ENCODE data around the gene CLHC1. TPM values are rescaled to one million over a fixed set of nuclear protein-coding genes. Genes with fewer than 3 reads are reported as not detected.
"Not testable (repeated sequence)": the region's sequence is repeated elsewhere in the genome, so short reads cannot be mapped to it uniquely, and the experiment has no call there.

CLHC1 gene
- 18.5 TPM for total RNA-seq

DNA sequence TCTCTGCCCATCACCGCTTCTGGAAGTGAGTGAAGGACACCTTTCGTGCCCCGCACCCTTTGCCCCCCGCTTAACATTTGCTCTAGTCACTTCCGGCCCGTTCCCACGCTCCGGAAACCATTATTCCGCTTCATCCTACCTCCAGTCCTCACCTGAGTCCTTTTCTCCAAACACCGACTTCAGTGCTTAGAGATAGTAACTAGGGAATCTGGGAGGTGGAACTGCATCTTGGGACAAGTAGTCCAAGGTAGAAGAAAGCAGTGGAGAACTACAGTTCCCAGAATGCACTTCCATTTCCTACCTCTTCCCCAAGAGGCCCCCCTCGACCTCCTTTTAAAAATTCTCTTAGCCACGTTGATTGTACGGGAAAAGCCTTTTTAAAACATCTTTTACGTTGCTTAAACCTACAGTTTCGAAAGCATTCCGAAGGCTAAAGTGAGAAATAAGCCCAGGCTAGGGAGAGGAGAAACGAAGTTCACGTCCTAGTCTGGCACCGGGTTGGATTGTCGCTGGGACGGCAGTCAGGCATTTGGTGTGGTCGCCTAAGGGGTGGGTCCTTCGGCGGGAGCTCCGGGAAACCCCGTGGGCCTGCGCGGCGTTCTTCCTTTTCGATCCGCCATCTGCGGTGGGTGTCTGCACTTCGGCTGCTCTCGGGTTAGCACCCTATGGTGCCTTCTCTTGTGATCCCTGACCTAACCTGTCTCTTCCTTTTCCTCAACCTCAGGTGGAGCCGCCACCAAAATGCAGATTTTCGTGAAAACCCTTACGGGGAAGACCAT lies at the start of gene CLHC1, which contains the start of gene RPS27A:
Gene CLHC1, minus strand, starts transcription at position 210 of the 779 bp plus-strand sequence. CDS start 9,882 bp downstream, outside the sequence.
Gene RPS27A, plus strand, starts transcription at position 605 of the 779 bp plus-strand sequence. Its CDS starts 137 bp downstream, at position 742.
- peak; percentile 97 for DNase-seq

DNA sequence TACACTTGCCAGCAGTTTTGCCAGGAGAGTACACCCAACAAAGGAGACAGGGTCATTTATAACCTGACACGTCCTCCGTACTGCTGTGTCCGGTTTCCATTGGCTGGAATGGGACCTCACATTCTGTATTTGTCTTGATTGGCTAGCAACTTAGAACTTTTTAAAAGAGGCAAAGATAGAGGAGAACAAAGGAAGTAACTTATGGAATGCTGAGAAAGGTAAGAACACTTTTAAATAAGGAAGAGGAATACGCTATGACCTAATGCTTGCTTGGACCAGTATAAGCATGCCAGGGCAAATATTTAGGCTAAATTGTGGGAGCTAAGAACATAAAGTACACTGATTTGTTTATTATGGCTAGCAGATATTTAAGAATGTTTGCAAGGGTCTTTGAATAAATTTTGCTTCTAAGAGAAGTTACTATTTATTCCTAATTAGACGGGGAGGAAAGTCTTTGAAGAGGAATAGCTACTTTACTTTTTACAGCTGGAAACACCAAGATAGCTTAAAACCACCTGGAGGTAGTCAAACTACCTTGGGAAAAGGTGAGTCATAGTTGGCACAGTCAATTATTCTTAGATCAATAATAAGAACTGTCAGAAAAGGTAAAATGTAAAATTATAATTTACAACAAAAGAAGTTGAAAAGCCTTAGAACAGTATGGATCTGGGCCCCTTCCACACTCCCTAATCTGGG lies 48.9 kb upstream of the CLHC1 start:
- not testable (repeated sequence) for DNase-seq

DNA sequence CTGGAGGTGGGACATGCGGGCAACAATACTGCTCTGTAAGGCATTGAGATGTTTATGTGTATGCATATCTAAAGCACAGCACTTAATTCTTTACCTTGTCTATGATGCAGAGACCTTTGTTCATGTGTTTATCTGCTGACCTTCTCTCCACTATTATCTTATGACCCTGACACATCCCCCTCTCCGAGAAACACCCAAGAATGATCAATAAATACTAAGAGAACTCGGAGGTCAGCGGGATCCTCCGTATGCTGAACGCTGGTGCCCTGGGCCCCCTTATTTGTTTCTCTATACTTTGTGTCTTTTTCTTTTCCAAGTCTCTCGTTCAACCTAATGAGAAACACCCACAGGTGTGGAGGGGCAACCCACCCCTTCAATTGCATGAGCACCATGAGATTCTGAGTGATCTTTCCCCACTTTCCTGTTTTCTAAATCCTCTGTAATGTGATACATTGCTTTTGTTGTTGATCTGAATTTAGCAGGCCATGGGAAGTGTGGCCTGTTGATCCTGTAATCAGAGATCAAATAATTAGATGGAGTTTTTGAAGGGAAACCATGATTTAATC lies 47.8 kb upstream of the CLHC1 start:
- not testable (repeated sequence) for DNase-seq

DNA sequence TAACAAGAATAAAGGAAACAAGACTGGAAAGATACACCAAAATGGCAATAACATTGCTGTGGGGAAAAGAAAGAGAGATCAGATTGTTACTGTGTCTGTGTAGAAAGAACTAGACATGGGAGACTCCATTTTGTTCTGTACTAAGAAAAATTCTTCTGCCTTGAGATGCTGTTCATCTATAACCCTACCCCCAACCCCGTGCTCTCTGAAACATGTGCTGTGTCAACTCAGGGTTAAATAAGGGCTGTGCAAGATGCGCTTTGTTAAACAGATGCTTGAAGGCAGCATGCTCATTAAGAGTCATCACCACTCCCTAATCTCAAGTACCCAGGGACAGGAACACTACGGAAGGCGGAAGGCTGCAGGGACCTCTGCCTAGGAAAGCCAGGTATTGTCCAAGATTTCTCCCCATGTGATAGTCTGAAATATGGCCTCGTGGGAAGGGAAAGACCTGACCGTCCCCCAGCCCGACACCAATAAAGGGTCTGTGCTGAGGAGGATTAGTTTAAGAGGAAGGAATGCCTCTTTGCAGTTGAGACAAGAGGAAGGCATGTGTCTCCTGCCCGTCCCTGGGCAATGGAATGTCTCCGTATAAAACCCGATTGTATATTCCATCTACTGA lies 47.2 kb upstream of the CLHC1 start:
- DNase-seq: not testable (repeated sequence)

DNA sequence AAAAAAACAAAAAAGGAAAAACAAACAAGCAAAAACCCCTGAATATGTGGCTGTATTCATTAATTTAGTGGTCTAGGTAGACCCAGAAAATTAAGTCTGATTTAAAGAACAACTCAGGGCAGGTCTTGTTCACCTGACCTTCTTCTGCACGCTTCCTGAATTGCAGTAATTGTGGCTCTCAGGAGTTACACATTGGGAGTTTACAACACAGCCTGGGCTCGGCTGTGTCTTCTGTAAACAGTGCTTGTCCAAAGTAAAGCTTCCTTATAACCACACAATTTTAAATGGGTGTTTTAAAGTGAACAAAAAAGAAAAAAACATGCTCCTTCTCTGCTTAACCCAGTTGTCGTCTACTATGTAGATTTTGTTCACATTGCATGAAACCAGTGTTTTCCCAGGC lies 45.2 kb upstream of the CLHC1 start:
- DNase-seq: no peak

DNA sequence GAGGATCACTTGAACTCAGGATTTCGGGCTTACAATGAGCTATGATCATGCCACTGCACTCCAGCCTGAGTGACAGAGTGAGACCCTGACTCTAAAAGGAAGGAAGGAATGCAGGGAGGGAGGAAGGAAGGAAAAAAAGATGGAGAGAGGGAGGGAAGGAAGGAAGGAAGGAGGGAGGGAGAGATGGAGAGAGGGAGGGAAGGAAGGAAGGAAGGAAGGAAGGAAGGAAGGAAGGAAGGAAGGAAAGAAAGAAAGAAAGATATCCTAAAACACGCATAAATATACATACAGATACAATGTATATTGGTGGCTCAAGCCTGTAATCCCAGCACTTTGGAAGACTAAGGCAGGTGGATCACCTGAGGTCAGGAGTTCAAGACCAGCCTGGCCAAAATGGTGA lies 42.3 kb upstream of the CLHC1 start:
- DNase-seq: not testable (repeated sequence)

DNA sequence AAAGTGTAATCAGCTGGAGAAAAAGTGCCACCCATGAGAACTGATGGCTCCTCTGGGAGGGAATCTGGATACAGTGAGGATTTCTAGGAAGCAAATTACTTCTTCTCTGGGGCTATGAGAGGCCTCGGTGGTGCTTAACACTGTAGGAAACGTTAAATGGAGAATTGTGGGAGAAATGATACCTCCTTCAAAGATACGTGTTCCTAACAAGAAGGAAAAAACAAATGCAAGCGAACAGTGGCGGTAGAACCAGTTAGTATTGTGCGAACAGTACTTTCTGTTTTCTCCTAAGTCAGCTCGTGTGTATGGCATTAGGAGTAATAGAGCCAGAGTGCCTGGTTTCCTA lies 37.5 kb upstream of the CLHC1 start:
- DNase-seq: peak; percentile 29

DNA sequence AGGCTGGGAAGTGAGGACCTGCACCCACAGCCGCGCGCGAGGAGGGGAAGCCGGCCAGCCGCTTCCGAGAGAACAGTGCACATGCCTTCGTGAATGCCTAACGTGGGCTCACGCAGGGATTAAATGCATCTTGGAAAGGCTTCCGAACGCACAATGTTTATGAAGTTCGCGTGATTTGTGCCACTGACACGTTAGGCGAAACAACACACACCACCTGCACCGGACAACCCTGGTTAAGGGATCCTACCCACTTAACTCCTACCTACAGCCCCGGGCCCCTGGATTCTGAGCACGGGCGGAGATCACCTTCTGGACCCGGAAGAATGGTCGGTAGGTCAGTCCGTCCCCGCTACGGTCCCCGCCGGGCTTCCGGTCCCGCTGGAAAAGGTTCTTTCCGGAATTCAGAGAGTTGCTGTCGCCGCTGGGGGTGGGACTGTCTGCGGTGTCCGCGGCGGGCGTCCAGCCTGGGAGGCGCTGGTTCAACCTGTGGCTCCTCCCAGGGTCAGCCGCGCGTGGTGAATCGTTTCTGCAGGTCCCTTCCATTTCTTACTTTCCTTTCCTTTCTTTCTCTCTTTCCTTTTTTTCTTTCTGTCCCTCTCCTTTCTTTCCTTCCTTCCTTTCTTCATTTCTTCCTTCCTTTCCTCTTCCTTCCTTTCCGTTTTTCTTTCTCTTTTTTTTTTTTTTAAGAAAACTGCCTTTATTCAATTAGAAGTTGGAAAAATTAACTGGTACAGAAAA lies 37.0 kb upstream of the CLHC1 start, which contains the start of gene MTIF2:
Gene MTIF2, minus strand, starts transcription at position 325 of the 738 bp plus-strand sequence. CDS start 5,373 bp downstream, outside the sequence.
- DNase-seq: peak; percentile 97

DNA sequence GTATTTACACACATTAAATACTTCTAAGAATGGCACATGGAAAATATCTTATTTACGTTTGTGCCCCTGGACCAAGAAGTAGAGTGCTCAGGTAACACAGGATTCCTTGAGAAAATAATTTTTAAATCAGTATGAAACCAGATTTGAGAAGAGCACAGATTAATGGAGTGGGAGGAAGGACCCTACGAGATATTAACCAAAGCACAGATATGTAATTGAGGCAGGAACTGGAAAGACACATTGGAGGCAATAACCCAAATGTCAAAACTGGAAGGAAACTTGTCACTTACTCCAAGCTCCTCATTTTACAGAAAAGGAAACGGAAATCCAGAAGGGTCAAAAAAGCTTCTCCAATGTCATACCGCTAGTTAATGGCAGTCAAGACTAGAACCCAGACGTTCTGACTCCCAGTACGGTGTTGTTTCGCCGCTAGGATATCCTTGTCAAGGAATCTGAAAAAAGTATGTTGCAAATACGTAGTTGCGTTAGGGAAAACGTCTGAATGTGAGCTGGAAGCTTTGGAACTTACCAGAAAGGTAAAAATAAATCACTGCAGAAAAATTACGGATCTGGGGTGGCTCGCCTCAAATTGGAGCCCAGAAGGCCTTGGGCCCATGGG lies 36.3 kb upstream of the CLHC1 start:
- no peak for DNase-seq

DNA sequence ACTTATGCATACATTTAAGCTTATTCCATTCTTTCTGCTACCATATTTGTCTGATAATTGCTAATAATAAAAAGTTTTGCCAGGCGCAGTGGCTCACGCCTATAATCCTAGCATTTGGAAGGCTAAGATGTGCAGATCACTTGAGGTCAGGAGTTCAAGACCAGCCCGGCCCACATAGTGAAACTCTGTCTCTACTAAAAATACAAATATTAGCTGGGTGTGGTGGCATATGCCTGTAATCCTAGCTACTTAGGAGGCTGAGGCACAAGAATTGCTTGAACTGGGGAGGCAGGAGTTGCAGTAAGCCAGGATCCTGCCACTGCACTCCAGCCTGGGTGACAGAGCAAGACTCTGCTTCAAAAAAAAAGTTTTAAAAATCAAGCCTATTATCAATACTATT lies 27.5 kb upstream of the CLHC1 start:
- DNase-seq: not testable (repeated sequence)

DNA sequence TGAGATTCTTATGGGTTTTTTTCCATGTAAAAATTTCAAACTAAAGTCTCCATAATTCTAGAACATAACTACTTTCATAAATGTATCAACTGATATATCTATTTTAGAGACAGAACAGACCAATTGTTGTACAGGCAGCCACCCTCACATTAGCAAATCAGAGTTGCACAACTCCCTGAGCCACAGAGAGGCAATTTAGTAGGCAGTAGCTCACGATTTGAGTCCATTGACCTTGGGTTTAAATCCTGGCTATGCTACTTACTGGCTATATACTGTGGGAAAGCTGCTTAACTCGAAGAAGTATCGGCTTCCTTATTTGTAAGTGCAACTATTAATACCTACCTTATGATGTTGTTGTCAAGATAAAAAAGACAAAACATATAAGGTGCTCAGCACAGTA lies 20.7 kb upstream of the CLHC1 start:
- no peak for DNase-seq

DNA sequence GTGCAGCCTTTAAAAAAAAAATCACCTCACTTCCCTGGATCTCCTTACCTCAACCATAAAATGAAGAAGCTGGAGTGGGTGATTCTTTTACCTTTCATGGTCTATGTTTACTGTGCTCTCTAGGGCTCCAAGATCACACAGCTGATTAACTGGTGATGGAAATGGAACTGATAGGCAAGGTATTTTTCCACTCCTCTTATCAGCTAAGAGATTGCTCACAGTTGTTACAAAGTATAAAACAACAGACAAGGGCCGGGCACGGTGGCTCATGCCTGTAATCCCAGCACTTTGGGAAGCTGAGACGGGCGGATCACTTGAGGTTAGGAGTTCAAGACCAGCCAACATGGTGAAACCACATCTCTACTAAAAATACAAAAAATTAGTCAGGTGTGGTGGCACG lies 14.9 kb upstream of the CLHC1 start:
- no peak for DNase-seq

DNA sequence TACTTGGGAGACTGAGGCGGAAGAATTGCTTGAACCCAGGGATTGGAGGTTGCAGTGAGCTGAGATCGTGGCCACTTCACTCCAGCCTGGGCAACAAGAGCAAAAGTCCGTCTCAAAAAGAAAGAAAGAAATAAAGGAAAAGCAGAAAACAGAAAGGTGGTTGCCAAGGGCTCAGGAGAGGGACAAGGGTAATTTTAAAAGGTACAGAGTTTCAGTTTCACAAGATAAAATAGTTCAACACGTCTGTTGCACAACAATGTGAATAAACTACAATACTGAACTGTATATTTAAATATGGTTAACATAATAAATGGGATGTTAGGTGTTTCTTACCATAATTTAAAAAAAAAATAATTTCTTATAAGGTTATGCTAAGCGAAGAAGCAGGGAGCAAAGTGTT lies 13.3 kb upstream of the CLHC1 start:
- no peak for DNase-seq

DNA sequence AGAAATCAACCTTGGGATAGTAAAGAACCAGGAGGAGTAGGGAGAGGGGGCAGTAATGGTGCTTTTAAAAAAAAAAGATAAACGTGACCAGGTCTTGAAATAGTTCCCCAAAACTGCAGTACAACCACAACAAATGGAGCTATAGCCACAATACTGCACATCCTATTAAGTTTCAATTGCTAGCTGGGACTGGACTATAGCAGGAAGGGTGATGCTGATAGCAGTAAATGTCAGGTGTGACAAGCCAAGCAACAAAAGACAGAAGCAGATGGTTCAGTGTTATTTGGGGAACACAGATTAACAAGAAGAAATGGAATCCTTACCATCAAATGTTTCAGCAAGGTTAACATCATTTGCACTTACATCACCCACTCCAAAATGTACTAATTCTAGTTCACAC lies 10.5 kb upstream of the CLHC1 start:
- DNase-seq: no peak

DNA sequence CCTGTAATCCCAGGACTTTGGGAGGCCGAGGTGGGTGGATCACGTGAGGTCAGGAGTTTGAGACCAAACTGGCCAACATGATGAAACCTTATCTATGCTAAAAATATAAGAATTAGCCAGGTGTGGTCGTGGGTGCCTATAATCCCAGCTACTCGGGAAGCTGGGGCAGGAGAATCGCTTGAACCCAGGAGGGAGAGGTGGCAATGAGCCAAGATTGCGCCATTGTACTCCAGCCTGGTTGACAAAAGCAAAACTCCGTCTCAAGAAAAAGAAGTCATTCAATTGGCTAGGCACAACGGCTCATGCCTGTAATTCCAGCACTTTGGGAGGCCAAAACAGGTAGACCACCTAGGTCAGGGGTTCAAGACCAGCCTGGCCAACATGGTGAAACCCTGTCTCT lies 9.5 kb upstream of the CLHC1 start:
- not testable (repeated sequence) for DNase-seq

DNA sequence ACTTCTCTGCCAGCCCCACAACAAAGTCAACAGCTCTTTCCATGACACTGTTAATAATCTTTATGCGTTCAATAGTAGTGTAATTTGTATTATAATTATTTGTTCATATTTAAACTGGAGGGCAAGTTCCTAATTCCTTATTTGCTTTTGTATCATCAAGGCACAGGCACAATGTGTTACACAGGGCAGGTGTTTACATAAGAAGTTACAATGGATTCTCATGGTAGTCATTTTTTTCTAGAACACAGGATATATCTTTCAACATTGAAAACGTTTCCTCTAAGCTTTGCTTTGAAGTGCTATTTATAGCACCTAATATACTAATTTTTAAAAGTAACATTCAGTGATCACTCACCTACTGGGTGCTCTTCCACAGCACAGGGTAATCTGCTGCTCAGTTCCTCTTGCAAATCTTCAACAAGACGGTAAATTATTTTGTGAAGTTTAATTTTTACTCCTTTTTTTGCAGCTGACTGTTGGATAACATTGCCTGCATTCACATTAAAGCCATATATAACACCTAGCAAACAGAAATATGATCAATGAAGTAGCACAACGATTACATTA lies 7.6 kb upstream of the CLHC1 start:
- DNase-seq: no peak

DNA sequence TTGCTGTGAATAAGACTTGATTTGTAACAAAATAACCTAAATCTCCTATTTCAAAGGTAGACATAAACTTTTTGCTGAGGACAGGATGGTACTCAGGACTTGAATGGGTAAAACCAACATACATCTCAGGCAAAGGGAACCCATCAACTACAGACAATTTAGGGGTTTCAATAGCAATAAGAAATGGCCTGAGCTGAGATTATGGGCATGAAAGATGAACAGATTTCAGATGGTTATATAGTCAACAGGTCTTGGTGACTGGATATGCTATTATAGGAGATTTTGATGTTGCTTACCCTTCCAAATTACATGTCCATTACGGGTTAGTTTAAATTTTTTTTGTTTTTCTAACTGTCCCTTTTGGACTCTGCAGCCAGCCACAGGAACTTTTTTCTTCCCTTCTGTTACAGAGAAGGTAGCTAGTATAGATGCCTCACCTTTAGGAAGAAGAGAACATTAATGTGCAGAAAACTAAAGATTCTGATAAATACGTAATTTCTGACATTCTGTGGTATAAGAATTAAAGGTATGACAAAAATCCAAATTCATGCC lies 5.0 kb upstream of the CLHC1 start:
- DNase-seq: no peak

DNA sequence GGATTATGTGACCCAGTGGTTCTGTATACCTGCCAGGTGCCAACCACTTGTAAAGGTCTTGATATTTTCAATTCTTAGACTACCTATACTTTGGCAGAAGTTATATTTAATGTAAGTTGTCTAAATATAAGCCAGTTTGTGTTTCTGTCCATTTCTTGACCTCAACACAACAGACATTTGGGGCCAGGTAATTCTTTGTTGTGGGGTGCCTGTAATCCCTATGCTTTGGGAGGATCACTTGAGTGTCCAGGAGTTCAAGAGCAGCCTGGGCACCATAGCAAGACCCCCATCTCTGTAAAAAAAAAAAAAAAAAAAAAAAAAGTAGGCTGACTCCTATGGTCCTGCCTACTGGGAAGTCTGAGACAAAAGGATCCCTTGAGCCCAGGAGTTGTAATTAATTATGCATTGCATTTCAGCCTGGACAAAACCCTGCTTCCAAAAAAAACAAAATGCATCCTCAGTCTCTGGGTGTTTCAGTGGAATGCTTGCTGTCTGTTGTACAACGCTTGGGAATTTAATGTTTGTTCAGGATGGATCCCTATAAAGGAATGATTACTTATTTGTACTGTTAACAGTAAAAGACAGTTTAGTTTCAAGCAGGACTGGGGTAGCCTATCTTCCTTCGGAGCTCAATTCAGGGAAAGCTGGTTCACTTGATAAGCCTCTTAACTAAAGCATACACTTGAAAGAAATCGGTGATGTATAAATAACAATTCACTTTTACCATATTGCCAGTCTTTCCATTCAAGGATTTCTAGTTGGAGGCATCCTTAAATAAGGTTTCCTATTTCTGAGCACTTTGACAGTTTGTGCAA lies 3.8 kb upstream of the CLHC1 start:
- DNase-seq: no peak

DNA sequence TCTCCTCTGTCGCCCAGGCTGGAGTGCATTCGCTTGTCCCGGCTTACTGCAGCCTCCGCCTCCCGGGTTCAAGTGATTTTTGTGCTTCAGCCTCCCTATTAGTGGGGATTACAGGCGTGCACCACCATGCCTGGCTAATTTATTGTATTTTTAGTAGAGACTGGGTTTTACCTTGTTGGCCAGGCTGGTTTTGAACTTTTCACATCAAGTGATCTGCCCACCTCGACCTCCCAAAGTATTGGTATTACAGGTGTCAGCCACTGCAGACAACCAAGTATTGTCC lies 1.5 kb upstream of the CLHC1 start:
- DNase-seq: no peak

Data from tongue (tissue), 2 donors.